Astrocyte (in vitro differentiated cells and primary cell): ENCODE results near the gene CLNK.

Experiments used
- CTCF ChIP-seq: IDR thresholded peaks from 2 replicates; pipeline ENCODE4 v1.5.1; 2011; ENCODE audit warnings: low read depth, mild to moderate bottlenecking, inconsistent platforms, low read length, moderate library complexity; ENCODE audit not compliant: insufficient read depth
- EZH2 ChIP-seq: IDR thresholded peaks from 2 replicates; pipeline ENCODE4 v1.6.1; 2012; ENCODE audit warnings: mild to moderate bottlenecking, low read length, inconsistent platforms; ENCODE audit not compliant: insufficient read depth

- TF ChIP-seq CTCF: no peak
- TF ChIP-seq EZH2: no peak
Measured at GRCh38 chr4:10454121-10454520, 230.4 kb downstream of the CLNK start.
